Tibial nerve (tissue), 4 donors: ENCODE results near the gene B3GALT5. TPM values are rescaled to one million over a fixed set of nuclear protein-coding genes. Genes with fewer than 3 reads are reported as not detected.

ENCODE experiments used
- DNase-seq, 2 donors: peaks; one replicate each; pipeline ENCODE4 v3.0.0-alpha.2; 2019; ENCODE audit warnings: low spot score in 2 of 2
- H3K27ac ChIP-seq, 4 donors: fragments of 200-600 bp; sonication (generic) in 3 of 4; one replicate each; pipeline ENCODE4 v1.5.1; 2017 to 2019; ENCODE audit warnings: mild to moderate bottlenecking in 1 of 4
- H3K27me3 ChIP-seq, 2 donors: fragments of 200-600 bp; sonication (generic) in 1 of 2; one replicate each; pipeline versions ENCODE4 v1.5.1 to v1.6.0; 2017 to 2019
- H3K36me3 ChIP-seq, 3 donors: fragments of 200-600 bp; sonication (generic); one replicate each; pipeline ENCODE4 v1.5.1; 2018 to 2019
- H3K4me1 ChIP-seq, 4 donors: fragments of 200-600 bp; sonication (generic) in 3 of 4; one replicate each; pipeline ENCODE4 v1.5.1; 2017 to 2019
- H3K4me3 ChIP-seq, 4 donors: fragments of 200-600 bp; sonication (generic) in 3 of 4; one replicate each; pipeline ENCODE4 v1.5.1; 2017 to 2019; ENCODE audit warnings: mild to moderate bottlenecking in 1 of 4, moderate library complexity in 1 of 4
- H3K9me3 ChIP-seq, 4 donors: fragments of 200-600 bp; sonication (generic) in 3 of 4; one replicate each; pipeline ENCODE4 v1.5.1; 2017 to 2019
- EP300 ChIP-seq, 2 donors: sonication (generic); formaldehyde crosslinking; IDR thresholded peaks; one replicate each; pipeline ENCODE4 v1.6.1; 2017; ENCODE audit warnings: antibody characterized with exemption in 2 of 2, mild to moderate bottlenecking in 1 of 2
- POLR2A ChIP-seq, 2 donors: fragments of 450-650 bp; IDR thresholded peaks; one replicate each; pipeline ENCODE4 v1.6.1; 2017; ENCODE audit warnings: antibody characterized with exemption in 2 of 2, mild to moderate bottlenecking in 2 of 2, moderate library complexity in 2 of 2
- WGBS, 2 donors: methylation state at CpG; one replicate each; pipeline ENCODE4 v1.1.5; 2018; 5-methylcytosine and 5-hydroxymethylcytosine counted together
- total RNA-seq, 4 donors: library from RNA; depleted of rRNA; stranded (reverse); fragments of >200 nt; gene quantifications; one replicate each; pipeline ENCODE4 v1.1.0, GENCODE V29; 2016
- TF ChIP-seq, protein P1 (sequence below), 5 experiments: fragments of 200-600 bp in 3 of 5; fragments of 450-650 bp in 2 of 5; sonication (generic) in 3 of 5; IDR thresholded peaks; one replicate each; pipeline ENCODE4 v1.5.1; 2016 to 2019; ENCODE audit warnings: antibody characterized with exemption in 5 of 5, mild to moderate bottlenecking in 3 of 5, moderate library complexity in 2 of 5

B3GALT5 gene
- total RNA-seq, 4 donors from 2014 or later, result not detected

- Histone ChIP-seq H3K4me1 (no peaks in the 10 kb centered on the region), H3K4me3 (no peak overlapping the region), H3K36me3 (no peaks in the 10 kb centered on the region), H3K9me3 (peaks cover 0 to 3% (median 0%) of the 10 kb centered on the region in 4 donors), H3K27ac (no peak overlapping the region), H3K27me3 (no peaks in the 10 kb centered on the region)
- DNase-seq, result no peak
- 87 to 92% methylated on average over 12 of the region's 12 CpGs for WGBS, 2 donors
- TF ChIP-seq EP300 (IDR thresholded peaks at IDR 0.05) (no peak), POLR2A (IDR thresholded peaks at IDR 0.05) (no peak)
- TF ChIP-seq, protein P1, sequence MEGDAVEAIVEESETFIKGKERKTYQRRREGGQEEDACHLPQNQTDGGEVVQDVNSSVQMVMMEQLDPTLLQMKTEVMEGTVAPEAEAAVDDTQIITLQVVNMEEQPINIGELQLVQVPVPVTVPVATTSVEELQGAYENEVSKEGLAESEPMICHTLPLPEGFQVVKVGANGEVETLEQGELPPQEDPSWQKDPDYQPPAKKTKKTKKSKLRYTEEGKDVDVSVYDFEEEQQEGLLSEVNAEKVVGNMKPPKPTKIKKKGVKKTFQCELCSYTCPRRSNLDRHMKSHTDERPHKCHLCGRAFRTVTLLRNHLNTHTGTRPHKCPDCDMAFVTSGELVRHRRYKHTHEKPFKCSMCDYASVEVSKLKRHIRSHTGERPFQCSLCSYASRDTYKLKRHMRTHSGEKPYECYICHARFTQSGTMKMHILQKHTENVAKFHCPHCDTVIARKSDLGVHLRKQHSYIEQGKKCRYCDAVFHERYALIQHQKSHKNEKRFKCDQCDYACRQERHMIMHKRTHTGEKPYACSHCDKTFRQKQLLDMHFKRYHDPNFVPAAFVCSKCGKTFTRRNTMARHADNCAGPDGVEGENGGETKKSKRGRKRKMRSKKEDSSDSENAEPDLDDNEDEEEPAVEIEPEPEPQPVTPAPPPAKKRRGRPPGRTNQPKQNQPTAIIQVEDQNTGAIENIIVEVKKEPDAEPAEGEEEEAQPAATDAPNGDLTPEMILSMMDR (IDR thresholded peaks at IDR 0.05), result no peak
These were observed 62.9 kb downstream of the B3GALT5 start for GRCh38 chr21:39675590-39675989.

DNA sequence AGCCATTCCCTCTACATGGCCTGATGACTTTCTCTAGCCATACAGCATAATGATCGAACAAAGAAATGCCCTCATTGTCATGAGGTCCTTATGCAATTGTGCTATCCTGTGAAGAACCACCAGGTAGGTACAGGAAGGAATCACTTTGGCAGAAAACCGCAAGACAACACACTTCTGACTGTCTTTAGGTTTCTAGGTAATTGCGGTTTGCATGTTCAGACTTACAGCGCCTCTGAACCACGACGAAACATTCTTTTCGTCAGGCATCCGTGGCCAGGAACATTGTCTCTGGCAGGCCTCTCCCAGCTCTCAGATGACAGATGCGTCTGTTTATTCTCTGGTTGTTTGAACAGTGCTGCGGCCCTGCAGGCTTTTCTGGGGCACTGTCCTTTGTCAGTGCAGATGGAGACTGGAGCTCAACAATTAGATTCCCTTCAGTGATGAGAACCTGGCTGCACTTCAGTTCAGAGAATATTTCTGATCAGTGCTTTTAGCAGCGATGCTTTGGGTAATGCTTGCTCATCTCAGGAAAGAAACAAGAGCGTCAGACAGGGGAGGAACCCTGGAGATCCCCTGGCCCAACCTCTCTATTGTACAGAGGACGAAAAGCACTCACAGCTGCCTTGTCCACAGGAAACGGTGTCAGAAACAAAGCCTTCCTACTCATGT lies 63.4 kb downstream of the B3GALT5 start:
- Histone ChIP-seq H3K4me3 (no peak overlapping the region), H3K27me3 (no peaks in the 10 kb centered on the region), H3K4me1 (no peaks in the 10 kb centered on the region), H3K36me3 (no peaks in the 10 kb centered on the region), H3K27ac (no peak overlapping the region), H3K9me3 (peaks cover 0 to 3% (median 0%) of the 10 kb centered on the region in 4 donors)
- no peak for DNase-seq
- TF ChIP-seq, protein P1 (IDR thresholded peaks at IDR 0.05), result no peak
- TF ChIP-seq EP300 (IDR thresholded peaks at IDR 0.05), result no peak
- TF ChIP-seq POLR2A (IDR thresholded peaks at IDR 0.05), result no peak
- WGBS, 2 donors, result 48 to 59% methylated on average over 14 of the region's 14 CpGs

DNA sequence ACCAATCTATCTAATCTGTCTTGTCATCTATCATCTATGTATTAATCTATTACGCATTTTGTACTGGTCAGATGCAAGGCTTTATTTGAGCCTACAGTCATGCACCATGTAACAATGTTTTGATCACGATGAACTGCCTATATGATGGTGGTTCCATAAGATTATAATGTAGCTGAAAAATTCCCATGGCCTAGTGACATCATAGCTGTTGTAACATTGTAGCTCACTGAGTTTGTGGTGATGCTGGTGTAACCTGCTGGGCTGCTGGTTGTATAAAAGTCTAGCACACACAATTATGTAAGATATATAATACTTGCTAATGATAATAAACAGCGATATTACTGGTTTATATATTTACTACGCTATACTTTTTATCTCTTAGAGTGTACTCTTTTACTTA lies 67.5 kb downstream of the B3GALT5 start:
- WGBS, 2 donors, result 93 to 96% methylated on average over 4 of the region's 4 CpGs
- no peaks in the 10 kb centered on the region for H3K36me3 ChIP-seq
- TF ChIP-seq EP300 (IDR thresholded peaks at IDR 0.05), result no peak
- no peak for TF ChIP-seq POLR2A (IDR thresholded peaks at IDR 0.05)
- TF ChIP-seq, protein P1 (IDR thresholded peaks at IDR 0.05), result no peak
- H3K4me3 ChIP-seq, result no peak overlapping the region
- H3K9me3 ChIP-seq, result peaks cover 0 to 10% (median 0%) of the 10 kb centered on the region in 4 donors
- H3K27ac ChIP-seq, result no peak overlapping the region
- no peak for DNase-seq
- no peaks in the 10 kb centered on the region for H3K4me1 ChIP-seq
- H3K27me3 ChIP-seq, result no peaks in the 10 kb centered on the region

GRCh38 chr21:39681257-39681656 lies 68.5 kb downstream of the B3GALT5 start:
- Histone ChIP-seq H3K4me1 (no peaks in the 10 kb centered on the region), H3K4me3 (no peak overlapping the region), H3K27me3 (no peaks in the 10 kb centered on the region), H3K27ac (no peak overlapping the region), H3K9me3 (peaks cover 0 to 10% (median 0%) of the 10 kb centered on the region in 4 donors), H3K36me3 (no peaks in the 10 kb centered on the region)
- WGBS, 2 donors, result 62 to 69% methylated on average over 4 of the region's 4 CpGs
- no peak for TF ChIP-seq EP300 (IDR thresholded peaks at IDR 0.05)
- TF ChIP-seq, protein P1 (IDR thresholded peaks at IDR 0.05), result no peak
- no peak for TF ChIP-seq POLR2A (IDR thresholded peaks at IDR 0.05)
- no peak for DNase-seq

- Histone ChIP-seq H3K27me3 (no peaks in the 10 kb centered on the region), H3K27ac (no peak overlapping the region)
- WGBS, 2 donors, result 36 to 43% methylated on average over 2 of the region's 2 CpGs
These were observed 69.1 kb downstream of the B3GALT5 start for GRCh38 chr21:39681845-39682244.

More at GRCh38 chr21:39681845-39682244, 69.1 kb downstream of the B3GALT5 start:
- Histone ChIP-seq H3K4me1 (no peaks in the 10 kb centered on the region), H3K9me3 (peaks cover 0 to 10% (median 0%) of the 10 kb centered on the region in 4 donors), H3K36me3 (no peaks in the 10 kb centered on the region), H3K4me3 (no peak overlapping the region)
- TF ChIP-seq, protein P1 (IDR thresholded peaks at IDR 0.05), result no peak
- no peak for TF ChIP-seq POLR2A (IDR thresholded peaks at IDR 0.05)
- TF ChIP-seq EP300 (IDR thresholded peaks at IDR 0.05), result no peak
- no peak for DNase-seq
